ENCODE measurements around the gene TTLL7. TPM values are rescaled to one million over a fixed set of nuclear protein-coding genes. Genes with fewer than 3 reads are reported as not detected.

The TTLL7 gene
- total RNA-seq, 1 donor from 2014 or later: 22.6 TPM

DNA sequence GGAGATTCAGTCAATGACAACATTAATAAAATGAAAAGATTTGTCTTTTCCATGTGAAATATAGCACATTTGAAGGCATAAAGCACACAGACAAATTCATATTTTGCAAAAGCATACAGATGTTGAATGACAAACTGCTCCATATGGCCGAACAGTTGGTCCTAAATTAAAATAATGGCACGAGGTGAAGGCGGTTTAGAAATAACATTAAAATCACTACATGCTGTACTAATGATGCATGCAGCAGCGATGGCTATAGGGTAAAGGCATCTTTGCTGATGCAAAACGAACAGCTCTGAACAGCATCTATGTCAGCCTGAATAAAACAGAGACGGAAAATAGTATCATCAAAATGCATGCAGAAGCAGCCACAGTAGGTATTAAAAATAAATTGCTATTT lies 102.6 kb downstream of the TTLL7 start:
- Mint-ChIP-seq H3K36me3 (ENCODE audit: low read depth) (peaks cover 1% of the 10 kb centered on the region), H3K9me3 (ENCODE audit: low read depth) (no peaks in the 10 kb centered on the region), H3K27me3 (ENCODE audit: low read depth) (no peaks in the 10 kb centered on the region), H3K4me3 (ENCODE audit: unreplicated experiment) (no peak overlapping the region), H3K27ac (ENCODE audit: unreplicated experiment) (no peak overlapping the region), H3K4me1 (ENCODE audit: low read depth) (peaks cover 16% of the 10 kb centered on the region)
- TF ChIP-seq, protein P1, sequence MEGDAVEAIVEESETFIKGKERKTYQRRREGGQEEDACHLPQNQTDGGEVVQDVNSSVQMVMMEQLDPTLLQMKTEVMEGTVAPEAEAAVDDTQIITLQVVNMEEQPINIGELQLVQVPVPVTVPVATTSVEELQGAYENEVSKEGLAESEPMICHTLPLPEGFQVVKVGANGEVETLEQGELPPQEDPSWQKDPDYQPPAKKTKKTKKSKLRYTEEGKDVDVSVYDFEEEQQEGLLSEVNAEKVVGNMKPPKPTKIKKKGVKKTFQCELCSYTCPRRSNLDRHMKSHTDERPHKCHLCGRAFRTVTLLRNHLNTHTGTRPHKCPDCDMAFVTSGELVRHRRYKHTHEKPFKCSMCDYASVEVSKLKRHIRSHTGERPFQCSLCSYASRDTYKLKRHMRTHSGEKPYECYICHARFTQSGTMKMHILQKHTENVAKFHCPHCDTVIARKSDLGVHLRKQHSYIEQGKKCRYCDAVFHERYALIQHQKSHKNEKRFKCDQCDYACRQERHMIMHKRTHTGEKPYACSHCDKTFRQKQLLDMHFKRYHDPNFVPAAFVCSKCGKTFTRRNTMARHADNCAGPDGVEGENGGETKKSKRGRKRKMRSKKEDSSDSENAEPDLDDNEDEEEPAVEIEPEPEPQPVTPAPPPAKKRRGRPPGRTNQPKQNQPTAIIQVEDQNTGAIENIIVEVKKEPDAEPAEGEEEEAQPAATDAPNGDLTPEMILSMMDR (IDR thresholded peaks at IDR 0.05): no peak
- DNase-seq (ENCODE audit: low spot score): no peak

DNA sequence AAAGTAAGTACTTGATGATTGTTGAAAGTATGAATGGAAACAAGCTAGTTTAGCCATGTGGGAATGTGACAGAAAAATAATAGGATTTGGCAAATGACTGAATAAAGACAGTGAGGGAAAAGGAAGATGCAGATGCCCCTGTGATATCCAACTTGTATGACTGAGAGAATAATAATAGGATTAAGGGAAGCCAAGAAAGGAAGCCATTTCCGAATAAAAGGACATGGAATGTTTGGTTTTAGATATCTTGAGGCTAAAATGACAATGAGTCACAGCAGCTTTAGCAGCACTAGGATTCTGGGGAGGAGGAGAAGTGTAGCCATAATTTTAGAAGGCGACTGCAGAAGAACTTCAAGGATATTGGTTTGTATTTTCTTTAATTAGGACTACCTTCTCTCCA lies 109.2 kb downstream of the TTLL7 start:
- no peak overlapping the region for H3K4me3 Mint-ChIP-seq (ENCODE audit: unreplicated experiment)
- TF ChIP-seq, protein P1 (IDR thresholded peaks at IDR 0.05): no peak
- peak overlapping the region; percentile 11 for H3K27ac Mint-ChIP-seq (ENCODE audit: unreplicated experiment)
- no peaks in the 10 kb centered on the region for H3K27me3 Mint-ChIP-seq (ENCODE audit: low read depth)
- no peak for DNase-seq (ENCODE audit: low spot score)
- H3K9me3 Mint-ChIP-seq (ENCODE audit: low read depth): no peaks in the 10 kb centered on the region
- peaks cover 13% of the 10 kb centered on the region for H3K4me1 Mint-ChIP-seq (ENCODE audit: low read depth)
- H3K36me3 Mint-ChIP-seq (ENCODE audit: low read depth): peaks cover 4% of the 10 kb centered on the region

DNA sequence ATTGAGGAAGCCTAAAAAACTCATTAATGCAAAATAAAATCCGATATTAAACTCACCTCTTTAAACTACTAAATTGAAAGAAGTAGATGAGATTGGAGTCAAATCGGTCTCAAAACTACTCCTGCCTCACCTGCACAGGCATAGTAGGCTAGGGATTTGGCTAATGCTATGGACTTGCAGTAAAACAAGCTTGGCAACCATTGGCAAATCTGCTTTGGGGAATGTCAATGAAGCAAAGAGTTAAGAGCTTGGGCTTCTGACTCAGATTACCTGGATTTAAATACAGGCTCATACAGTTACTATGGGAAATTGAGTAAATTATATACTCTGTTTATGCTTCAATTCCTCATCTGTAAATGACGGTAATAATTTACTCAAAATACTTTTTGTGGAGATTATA lies 111.4 kb downstream of the TTLL7 start:
- peaks cover 11% of the 10 kb centered on the region for H3K4me1 Mint-ChIP-seq (ENCODE audit: low read depth)
- no peak overlapping the region for H3K4me3 Mint-ChIP-seq (ENCODE audit: unreplicated experiment)
- TF ChIP-seq, protein P1 (IDR thresholded peaks at IDR 0.05): no peak
- peaks cover 4% of the 10 kb centered on the region for H3K36me3 Mint-ChIP-seq (ENCODE audit: low read depth)
- no peak overlapping the region for H3K27ac Mint-ChIP-seq (ENCODE audit: unreplicated experiment)
- no peaks in the 10 kb centered on the region for H3K27me3 Mint-ChIP-seq (ENCODE audit: low read depth)
- H3K9me3 Mint-ChIP-seq (ENCODE audit: low read depth): no peaks in the 10 kb centered on the region
- no peak for DNase-seq (ENCODE audit: low spot score)

DNA sequence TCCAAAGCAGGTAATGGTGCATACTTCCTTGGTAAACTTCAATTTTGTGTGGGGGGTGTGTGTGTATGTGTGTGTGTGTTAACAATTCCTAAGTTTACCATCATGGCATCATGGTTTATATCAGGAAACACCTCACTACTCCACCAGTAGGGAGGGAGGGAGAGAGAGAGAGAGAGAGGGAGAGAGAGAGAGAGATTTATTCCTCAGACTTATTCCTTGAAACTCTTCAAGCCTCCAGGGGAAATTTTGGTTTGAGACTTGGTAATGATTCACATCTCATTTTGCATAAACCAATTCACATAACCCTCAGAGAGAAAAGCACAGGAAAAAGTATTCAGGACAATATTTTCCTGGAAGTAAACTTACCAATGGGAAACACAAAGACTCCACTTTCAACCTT lies 115.0 kb downstream of the TTLL7 start:
- H3K36me3 Mint-ChIP-seq (ENCODE audit: low read depth): peaks cover 4% of the 10 kb centered on the region
- no peaks in the 10 kb centered on the region for H3K9me3 Mint-ChIP-seq (ENCODE audit: low read depth)
- no peak overlapping the region for H3K4me3 Mint-ChIP-seq (ENCODE audit: unreplicated experiment)
- DNase-seq (ENCODE audit: low spot score): no peak
- no peaks in the 10 kb centered on the region for H3K27me3 Mint-ChIP-seq (ENCODE audit: low read depth)
- TF ChIP-seq, protein P1 (IDR thresholded peaks at IDR 0.05): no peak
- H3K27ac Mint-ChIP-seq (ENCODE audit: unreplicated experiment): no peak overlapping the region
- H3K4me1 Mint-ChIP-seq (ENCODE audit: low read depth): peaks cover 5% of the 10 kb centered on the region

DNA sequence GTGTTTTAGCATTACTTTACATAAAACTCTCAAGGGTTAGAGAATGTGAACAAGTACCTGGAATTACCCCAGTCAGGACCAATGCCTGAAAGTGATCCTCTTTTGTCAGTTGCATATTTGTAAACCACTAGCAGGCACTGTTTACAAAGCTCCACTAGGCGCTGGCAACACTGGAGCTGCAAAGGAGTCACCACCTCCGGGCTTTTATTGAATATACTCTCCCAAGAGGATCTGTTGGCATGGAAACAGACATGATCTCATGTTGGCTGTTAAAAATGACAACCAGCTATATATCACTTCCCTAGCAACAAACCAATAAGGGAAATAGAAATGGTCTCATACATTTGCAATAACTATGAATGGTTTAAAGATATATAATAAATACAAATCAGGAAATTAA lies 116.0 kb downstream of the TTLL7 start:
- H3K27ac Mint-ChIP-seq (ENCODE audit: unreplicated experiment): no peak overlapping the region
- peaks cover 2% of the 10 kb centered on the region for H3K36me3 Mint-ChIP-seq (ENCODE audit: low read depth)

More for the DNA sequence above, 116.0 kb downstream of the TTLL7 start:
- no peaks in the 10 kb centered on the region for H3K27me3 Mint-ChIP-seq (ENCODE audit: low read depth)
- H3K4me3 Mint-ChIP-seq (ENCODE audit: unreplicated experiment): no peak overlapping the region
- peaks cover 5% of the 10 kb centered on the region for H3K4me1 Mint-ChIP-seq (ENCODE audit: low read depth)
- no peaks in the 10 kb centered on the region for H3K9me3 Mint-ChIP-seq (ENCODE audit: low read depth)
- DNase-seq (ENCODE audit: low spot score): no peak
- TF ChIP-seq, protein P1 (IDR thresholded peaks at IDR 0.05): peak; percentile 48
